Panc1 (cell line): ENCODE data around the gene IL18RAP. TPM values are rescaled to one million over a fixed set of nuclear protein-coding genes. Genes with fewer than 3 reads are reported as not detected.

Experiments
- ATAC-seq: fragments of 200-7000 bp; cut with Tn5 transposase; 2 replicates; pipeline ENCODE4 v1.9.1; 2020; ENCODE audit warnings: mild to moderate bottlenecking, moderate library complexity
- BruUV-seq: library from RNA; stranded (reverse); fragments of 400-500 nt; replicated peaks from 2 replicates; lab custom pipeline; 2021; lab: Mats Ljungman, UMichigan
- CTCF ChIA-PET: fragments of 300-600 bp; sonication (Branson Sonifier 250); formaldehyde crosslinking; loops from one replicate; lab custom pipeline; 2022; ENCODE audit warnings: antibody characterized with exemption; lab: Charles Lee
- POLR2A ChIA-PET: fragments of 300-600 bp; sonication (Branson Sonifier 250); formaldehyde crosslinking; loops from one replicate; lab custom pipeline; 2022; ENCODE audit warnings: antibody characterized with exemption; lab: Charles Lee
- DNase-seq: peaks from one replicate; pipeline ENCODE4 v3.0.0-alpha.2; 2010; ENCODE audit warnings: low read depth, low spot score
- H3K27ac ChIP-seq: 2 replicates; pipeline ENCODE4 v1.5.1; 2011; ENCODE audit warnings: mild to moderate bottlenecking, low read length, inconsistent platforms
- H3K27me3 ChIP-seq: fragments of 200-500 bp; sonication (Bioruptor generic); 2 replicates; pipeline ENCODE4 v1.6.0; 2014; ENCODE audit warnings: low read length, inconsistent platforms; ENCODE audit not compliant: control insufficient read depth, insufficient read depth
- H3K36me3 ChIP-seq: fragments of 200-500 bp; sonication (Bioruptor generic); 2 replicates; pipeline ENCODE4 v1.5.1; 2014; ENCODE audit warnings: inconsistent platforms, mild to moderate bottlenecking, low read length, moderate library complexity; ENCODE audit not compliant: control insufficient read depth, insufficient read depth
- H3K4me1 ChIP-seq: 2 replicates; pipeline ENCODE4 v1.5.1; 2011; ENCODE audit warnings: inconsistent platforms, mild to moderate bottlenecking, low read length, moderate library complexity; ENCODE audit not compliant: control insufficient read depth, insufficient read depth
- H3K4me3 ChIP-seq, 2 experiments: 2 replicates each; pipeline ENCODE4 v1.5.1; 2011 to 2012; ENCODE audit warnings: low read depth in 2 of 2, low read length in 2 of 2, mild to moderate bottlenecking in 2 of 2, inconsistent platforms in 1 of 2, moderate library complexity in 1 of 2
- H3K9me3 ChIP-seq: fragments of 200-500 bp; sonication (Bioruptor generic); 2 replicates; pipeline ENCODE4 v1.5.1; 2014; ENCODE audit warnings: low read depth, mild to moderate bottlenecking, inconsistent platforms, low read length, moderate library complexity; ENCODE audit not compliant: control insufficient read depth, insufficient read depth
- POLR2AphosphoS5 ChIP-seq: IDR thresholded peaks from 2 replicates; pipeline ENCODE4 v1.6.1; 2012; ENCODE audit warnings: mild to moderate bottlenecking, low read depth, low read length, moderate library complexity
- SIN3A ChIP-seq: IDR thresholded peaks from 2 replicates; pipeline ENCODE4 v1.6.1; 2012; ENCODE audit warnings: low read depth, mild to moderate bottlenecking, low read length, moderate library complexity, borderline replicate concordance; ENCODE audit not compliant: insufficient read depth
- TCF7L2 ChIP-seq: IDR thresholded peaks from 2 replicates; pipeline ENCODE4 v1.6.1; 2011; ENCODE audit warnings: mild to moderate bottlenecking, low read depth, low read length, inconsistent platforms
- in situ Hi-C: cut with HindIII; loops from 2 replicates; pipeline ENCODE4 v1.10.0; 2016; ENCODE audit warnings: low sequenced_read_pairs, low pct_unique_long_range_greater_than_20kb
- intact Hi-C: fragments of 100-400 bp; cut with micrococcal nuclease; formaldehyde crosslinking; loops from one replicate; pipeline ENCODE4 v1.10.0; 2022; ENCODE audit not compliant: unreplicated experiment
- total RNA-seq: library from RNA; stranded (reverse); gene quantifications from one replicate; pipeline ENCODE4 v1.2.1, GENCODE V29; 2021; ENCODE audit not compliant: unreplicated experiment
- TF ChIP-seq, protein P1 (sequence below), 2 experiments: IDR thresholded peaks; 2 replicates each; pipeline ENCODE4 v1.6.1; 2011 to 2012; ENCODE audit warnings: low read depth in 2 of 2, control low read depth in 1 of 2, low read length in 1 of 2, mild to moderate bottlenecking in 1 of 2, moderate library complexity in 1 of 2; ENCODE audit not compliant: insufficient read depth in 1 of 2
- TF ChIP-seq, protein P2 (sequence below): fragments of 450-650 bp; IDR thresholded peaks from 2 replicates; pipeline ENCODE4 v1.5.1; 2017; ENCODE audit warnings: mild to moderate bottlenecking

Gene IL18RAP
- total RNA-seq, 1 experiment from 2014 or later: not detected

DNA sequence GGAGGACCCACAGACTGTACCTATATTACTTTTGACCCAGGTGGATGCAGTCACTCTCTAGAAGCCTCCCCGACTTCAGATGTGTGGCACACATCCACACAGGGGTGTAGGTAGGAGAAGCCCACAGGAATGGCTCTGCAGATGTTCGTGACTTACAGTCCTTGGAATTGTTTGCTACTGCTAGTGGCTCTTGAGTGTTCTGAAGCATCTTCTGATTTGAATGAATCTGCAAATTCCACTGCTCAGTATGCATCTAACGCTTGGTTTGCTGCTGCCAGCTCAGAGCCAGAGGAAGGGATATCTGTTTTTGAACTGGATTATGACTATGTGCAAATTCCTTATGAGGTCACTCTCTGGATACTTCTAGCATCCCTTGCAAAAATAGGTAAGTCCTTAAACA, 50.7 kb downstream of the IL18RAP start:
- ATAC-seq: no peak
- Histone ChIP-seq H3K36me3 (no peaks in the 10 kb centered on the region), H3K27me3 (peaks cover 4% of the 10 kb centered on the region), H3K9me3 (no peaks in the 10 kb centered on the region), H3K27ac (no peak overlapping the region), H3K4me3 (no peak overlapping the region), H3K4me1 (no peaks in the 10 kb centered on the region)
- CTCF ChIA-PET: interaction anchor here (0.6 to 2.2 kb wide), 3 partner anchors 15 to 230 kb away, joined by 4 to 15 read pairs (median 6); no protein-coding TSS in a partner anchor
- no TSS peak for BruUV-seq
- DNase-seq: no peak
- TF ChIP-seq, protein P1, sequence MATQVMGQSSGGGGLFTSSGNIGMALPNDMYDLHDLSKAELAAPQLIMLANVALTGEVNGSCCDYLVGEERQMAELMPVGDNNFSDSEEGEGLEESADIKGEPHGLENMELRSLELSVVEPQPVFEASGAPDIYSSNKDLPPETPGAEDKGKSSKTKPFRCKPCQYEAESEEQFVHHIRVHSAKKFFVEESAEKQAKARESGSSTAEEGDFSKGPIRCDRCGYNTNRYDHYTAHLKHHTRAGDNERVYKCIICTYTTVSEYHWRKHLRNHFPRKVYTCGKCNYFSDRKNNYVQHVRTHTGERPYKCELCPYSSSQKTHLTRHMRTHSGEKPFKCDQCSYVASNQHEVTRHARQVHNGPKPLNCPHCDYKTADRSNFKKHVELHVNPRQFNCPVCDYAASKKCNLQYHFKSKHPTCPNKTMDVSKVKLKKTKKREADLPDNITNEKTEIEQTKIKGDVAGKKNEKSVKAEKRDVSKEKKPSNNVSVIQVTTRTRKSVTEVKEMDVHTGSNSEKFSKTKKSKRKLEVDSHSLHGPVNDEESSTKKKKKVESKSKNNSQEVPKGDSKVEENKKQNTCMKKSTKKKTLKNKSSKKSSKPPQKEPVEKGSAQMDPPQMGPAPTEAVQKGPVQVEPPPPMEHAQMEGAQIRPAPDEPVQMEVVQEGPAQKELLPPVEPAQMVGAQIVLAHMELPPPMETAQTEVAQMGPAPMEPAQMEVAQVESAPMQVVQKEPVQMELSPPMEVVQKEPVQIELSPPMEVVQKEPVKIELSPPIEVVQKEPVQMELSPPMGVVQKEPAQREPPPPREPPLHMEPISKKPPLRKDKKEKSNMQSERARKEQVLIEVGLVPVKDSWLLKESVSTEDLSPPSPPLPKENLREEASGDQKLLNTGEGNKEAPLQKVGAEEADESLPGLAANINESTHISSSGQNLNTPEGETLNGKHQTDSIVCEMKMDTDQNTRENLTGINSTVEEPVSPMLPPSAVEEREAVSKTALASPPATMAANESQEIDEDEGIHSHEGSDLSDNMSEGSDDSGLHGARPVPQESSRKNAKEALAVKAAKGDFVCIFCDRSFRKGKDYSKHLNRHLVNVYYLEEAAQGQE (IDR thresholded peaks at IDR 0.05; ENCODE audit: insufficient read depth in 1 of 2, low read depth in 2 of 2, low read length in 1 of 2): no peak
- no peak for TF ChIP-seq TCF7L2
- TF ChIP-seq POLR2AphosphoS5: no peak
- no peak for TF ChIP-seq SIN3A
- intact Hi-C loops (loop anchor here (1.0 kb wide), 2 partner anchors 142 to 230 kb away; no protein-coding TSS in a partner anchor), in situ Hi-C loops (no loop called here)
- POLR2A ChIA-PET: no interaction called here

DNA sequence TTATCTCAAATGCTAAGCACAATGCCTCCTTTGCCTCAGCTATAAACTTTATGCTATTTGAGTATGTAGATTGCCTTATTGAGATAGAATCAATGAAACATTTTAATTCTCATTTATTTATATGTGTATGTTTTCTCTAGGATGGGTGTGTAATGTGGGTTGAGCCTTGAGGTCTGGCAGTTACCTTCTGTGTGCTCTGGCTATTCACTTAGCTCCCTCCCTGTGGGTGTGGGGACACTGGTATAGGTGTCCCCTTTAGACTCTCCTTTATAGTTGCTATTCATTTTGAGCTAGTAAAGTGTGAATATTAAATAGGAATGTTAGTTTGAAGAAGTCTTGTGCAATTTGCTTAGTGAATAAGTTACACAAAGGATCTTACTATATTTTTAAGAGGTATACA, 51.8 kb downstream of the IL18RAP start:
- Histone ChIP-seq H3K9me3 (no peaks in the 10 kb centered on the region), H3K27me3 (peaks cover 4% of the 10 kb centered on the region), H3K4me3 (no peak overlapping the region), H3K4me1 (no peaks in the 10 kb centered on the region), H3K36me3 (no peaks in the 10 kb centered on the region), H3K27ac (no peak overlapping the region)
- DNase-seq (no peak), ATAC-seq (no peak)
- in situ Hi-C loops (no loop called here), intact Hi-C loops (no loop called here)
- CTCF ChIA-PET: no interaction called here
- TF ChIP-seq SIN3A (no peak), TCF7L2 (no peak), POLR2AphosphoS5 (no peak)
- TF ChIP-seq, protein P1 (IDR thresholded peaks at IDR 0.05; ENCODE audit: insufficient read depth in 1 of 2, low read depth in 2 of 2, low read length in 1 of 2): no peak
- TF ChIP-seq, protein P2, sequence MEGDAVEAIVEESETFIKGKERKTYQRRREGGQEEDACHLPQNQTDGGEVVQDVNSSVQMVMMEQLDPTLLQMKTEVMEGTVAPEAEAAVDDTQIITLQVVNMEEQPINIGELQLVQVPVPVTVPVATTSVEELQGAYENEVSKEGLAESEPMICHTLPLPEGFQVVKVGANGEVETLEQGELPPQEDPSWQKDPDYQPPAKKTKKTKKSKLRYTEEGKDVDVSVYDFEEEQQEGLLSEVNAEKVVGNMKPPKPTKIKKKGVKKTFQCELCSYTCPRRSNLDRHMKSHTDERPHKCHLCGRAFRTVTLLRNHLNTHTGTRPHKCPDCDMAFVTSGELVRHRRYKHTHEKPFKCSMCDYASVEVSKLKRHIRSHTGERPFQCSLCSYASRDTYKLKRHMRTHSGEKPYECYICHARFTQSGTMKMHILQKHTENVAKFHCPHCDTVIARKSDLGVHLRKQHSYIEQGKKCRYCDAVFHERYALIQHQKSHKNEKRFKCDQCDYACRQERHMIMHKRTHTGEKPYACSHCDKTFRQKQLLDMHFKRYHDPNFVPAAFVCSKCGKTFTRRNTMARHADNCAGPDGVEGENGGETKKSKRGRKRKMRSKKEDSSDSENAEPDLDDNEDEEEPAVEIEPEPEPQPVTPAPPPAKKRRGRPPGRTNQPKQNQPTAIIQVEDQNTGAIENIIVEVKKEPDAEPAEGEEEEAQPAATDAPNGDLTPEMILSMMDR: no peak
- no TSS peak for BruUV-seq
- POLR2A ChIA-PET: no interaction called here
